Keratinocyte (primary cell): ENCODE results near the gene PRPF6. TPM values are rescaled to one million over a fixed set of nuclear protein-coding genes. Genes with fewer than 3 reads are reported as not detected.

Experiments used
- DNase-seq: peaks from one replicate; pipeline ENCODE4 v3.0.0-alpha.2; 2011; ENCODE audit warnings: low read depth, missing footprints, low spot score
- FAIRE-seq: peaks from 2 replicates; lab custom pipeline; 2011; peaks lifted over from hg19 to GRCh38; lab: Jason Lieb, UNC
- H2AFZ ChIP-seq: 2 replicates; pipeline ENCODE4 v1.6.0; 2012; ENCODE audit warnings: low read length, control low read depth, inconsistent platforms; ENCODE audit not compliant: control insufficient read depth
- H3K27ac ChIP-seq: 2 replicates; pipeline ENCODE4 v1.5.1; 2011; ENCODE audit warnings: low read length; ENCODE audit not compliant: control insufficient read depth, insufficient read depth
- H3K27me3 ChIP-seq: 3 replicates; pipeline ENCODE4 v1.6.0; 2011; ENCODE audit warnings: low read length; ENCODE audit not compliant: control insufficient read depth, insufficient read depth; ENCODE audit errors: extremely low read depth
- H3K36me3 ChIP-seq, 2 experiments: 2 replicates in 1 of 2; 3 replicates in 1 of 2; pipeline ENCODE4 v1.5.1; 2011; ENCODE audit warnings: low read length in 2 of 2, mild to moderate bottlenecking in 1 of 2; ENCODE audit not compliant: control insufficient read depth in 2 of 2, insufficient read depth in 2 of 2; ENCODE audit errors: extremely low read depth in 1 of 2
- H3K4me1 ChIP-seq: 3 replicates; pipeline ENCODE4 v1.5.1; 2011; ENCODE audit warnings: low read length; ENCODE audit not compliant: control insufficient read depth, insufficient read depth; ENCODE audit errors: extremely low read depth
- H3K4me2 ChIP-seq: 3 replicates; pipeline ENCODE4 v1.6.0; 2011; ENCODE audit warnings: low read depth, low read length; ENCODE audit not compliant: control insufficient read depth, insufficient read depth; ENCODE audit errors: extremely low read depth
- H3K4me3 ChIP-seq, 3 experiments: fragments of 200-600 bp in 1 of 3; sonication (generic) in 1 of 3; 2 replicates in 2 of 3; 3 replicates in 1 of 3; pipeline ENCODE4 v1.5.1; 2011 to 2016; ENCODE audit warnings: low read length in 3 of 3, mild to moderate bottlenecking in 3 of 3, control low read depth in 2 of 3, inconsistent platforms in 1 of 3, low read depth in 1 of 3, mixed read lengths in 1 of 3, mixed run types in 1 of 3, moderate library complexity in 1 of 3; ENCODE audit not compliant: control insufficient read depth in 2 of 3, insufficient read depth in 2 of 3; ENCODE audit errors: extremely low read depth in 1 of 3
- H3K79me2 ChIP-seq: 2 replicates; pipeline ENCODE4 v1.6.0; 2012; ENCODE audit warnings: low read length; ENCODE audit not compliant: control insufficient read depth, insufficient read depth
- H3K9ac ChIP-seq: 3 replicates; pipeline ENCODE4 v1.6.0; 2011; ENCODE audit warnings: low read length; ENCODE audit not compliant: control insufficient read depth, insufficient read depth; ENCODE audit errors: extremely low read depth
- H3K9me1 ChIP-seq: 3 replicates; pipeline ENCODE4 v1.6.0; 2011; ENCODE audit warnings: low read length; ENCODE audit not compliant: control insufficient read depth, insufficient read depth; ENCODE audit errors: extremely low read depth
- H3K9me3 ChIP-seq: 2 replicates; pipeline ENCODE4 v1.5.1; 2012; ENCODE audit warnings: low read depth, low read length; ENCODE audit not compliant: control insufficient read depth
- H4K20me1 ChIP-seq: 3 replicates; pipeline ENCODE4 v1.6.0; 2011; ENCODE audit warnings: low read length; ENCODE audit not compliant: control insufficient read depth, insufficient read depth; ENCODE audit errors: extremely low read depth
- EZH2 ChIP-seq: IDR thresholded peaks from one replicate; pipeline ENCODE4 v1.6.1; 2012; ENCODE audit warnings: inconsistent platforms, mild to moderate bottlenecking, low read length, moderate library complexity
- dilution Hi-C: fragments of 300-500 bp; cut with MboI; formaldehyde crosslinking; loops from one replicate; pipeline ENCODE4 v1.7.0; 2020; ENCODE audit warnings: low sequenced_read_pairs; ENCODE audit not compliant: extremely low pct_ligation_motif_present
- polyA plus RNA-seq, 5 experiments: library from polyadenylated mRNA; depleted of rRNA in 3 of 5; stranded (reverse) in 3 of 5; stranded (forward) in 1 of 5; unstranded in 1 of 5; fragments of >200 nt; gene quantifications; 1 replicate in 1 of 5; 2 replicates in 3 of 5; 3 replicates in 1 of 5; pipeline versions ENCODE4 v1.2.1 to v1.2.3, GENCODE V29; 2011 to 2012; ENCODE audit warnings: missing spikeins in 2 of 5, low read depth in 1 of 5, low replicate concordance in 1 of 5
- TF ChIP-seq, protein P1 (sequence below), 3 experiments: IDR thresholded peaks in 1 of 3; conservative IDR thresholded peaks in 1 of 3; optimal IDR thresholded peaks in 1 of 3; 2 replicates in 2 of 3; 3 replicates in 1 of 3; pipeline versions ENCODE3 to v1.5.1; 2011; ENCODE audit warnings: low read length in 3 of 3, mild to moderate bottlenecking in 3 of 3, moderate library complexity in 2 of 3, control low read depth in 1 of 3, inconsistent platforms in 1 of 3; ENCODE audit not compliant: insufficient read depth in 2 of 3; ENCODE audit errors: extremely low read depth in 1 of 3

PRPF6 gene
- polyA plus RNA-seq, 1 donor (not counting 4 experiments of a cell fraction or from before 2014, with no cell fraction given), result 30.5 TPM

- no peak overlapping the region for H3K27ac ChIP-seq
Observed at GRCh38 chr20:64074184-64074789, 93.4 kb downstream of the PRPF6 start.

GRCh38 chr20:64074963-64075362 lies 94.0 kb downstream of the PRPF6 start:
- Histone ChIP-seq H3K4me1 (peaks cover 13% of the 10 kb centered on the region), H3K9me3 (no peaks in the 10 kb centered on the region), H3K9ac (no peak overlapping the region), H3K27me3 (no peaks in the 10 kb centered on the region), H3K79me2 (peaks cover 2% of the 10 kb centered on the region), H3K9me1 (no peaks in the 10 kb centered on the region), H3K36me3 (peaks cover 0 to 10% of the 10 kb centered on the region in 2 experiments), H3K4me3 (no peak overlapping the region), H2AFZ (no peak overlapping the region), H4K20me1 (no peaks in the 10 kb centered on the region), H3K4me2 (no peak overlapping the region), H3K27ac (no peak overlapping the region)
- DNase-seq (no peak), FAIRE-seq (no peak)
- TF ChIP-seq EZH2, result no peak
- dilution Hi-C loops, result no loop called here

More at GRCh38 chr20:64074184-64074789, 93.4 kb downstream of the PRPF6 start:
- H3K4me1 ChIP-seq, result peaks cover 13% of the 10 kb centered on the region
- no peak for DNase-seq
- H4K20me1 ChIP-seq, result no peaks in the 10 kb centered on the region
- TF ChIP-seq EZH2, result no peak
- TF ChIP-seq, protein P1, sequence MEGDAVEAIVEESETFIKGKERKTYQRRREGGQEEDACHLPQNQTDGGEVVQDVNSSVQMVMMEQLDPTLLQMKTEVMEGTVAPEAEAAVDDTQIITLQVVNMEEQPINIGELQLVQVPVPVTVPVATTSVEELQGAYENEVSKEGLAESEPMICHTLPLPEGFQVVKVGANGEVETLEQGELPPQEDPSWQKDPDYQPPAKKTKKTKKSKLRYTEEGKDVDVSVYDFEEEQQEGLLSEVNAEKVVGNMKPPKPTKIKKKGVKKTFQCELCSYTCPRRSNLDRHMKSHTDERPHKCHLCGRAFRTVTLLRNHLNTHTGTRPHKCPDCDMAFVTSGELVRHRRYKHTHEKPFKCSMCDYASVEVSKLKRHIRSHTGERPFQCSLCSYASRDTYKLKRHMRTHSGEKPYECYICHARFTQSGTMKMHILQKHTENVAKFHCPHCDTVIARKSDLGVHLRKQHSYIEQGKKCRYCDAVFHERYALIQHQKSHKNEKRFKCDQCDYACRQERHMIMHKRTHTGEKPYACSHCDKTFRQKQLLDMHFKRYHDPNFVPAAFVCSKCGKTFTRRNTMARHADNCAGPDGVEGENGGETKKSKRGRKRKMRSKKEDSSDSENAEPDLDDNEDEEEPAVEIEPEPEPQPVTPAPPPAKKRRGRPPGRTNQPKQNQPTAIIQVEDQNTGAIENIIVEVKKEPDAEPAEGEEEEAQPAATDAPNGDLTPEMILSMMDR (optimal IDR thresholded peaks at IDR 0.05 in 1 of 3, IDR thresholded peaks at IDR 0.05 in 1 of 3, conservative IDR thresholded peaks at IDR 0.05 in 1 of 3; ENCODE audit: extremely low read depth in 1 of 3, insufficient read depth in 2 of 3, low read length in 3 of 3), result no peak
- no peaks in the 10 kb centered on the region for H3K9me3 ChIP-seq
- no peak overlapping the region for H2AFZ ChIP-seq
- no peaks in the 10 kb centered on the region for H3K9me1 ChIP-seq
- no peaks in the 10 kb centered on the region for H3K27me3 ChIP-seq
- H3K79me2 ChIP-seq, result peaks cover 2% of the 10 kb centered on the region
- no peak overlapping the region for H3K9ac ChIP-seq
- H3K4me3 ChIP-seq, result no peak overlapping the region
- FAIRE-seq, result no peak
- peaks cover 0 to 10% of the 10 kb centered on the region in 2 experiments for H3K36me3 ChIP-seq
- H3K4me2 ChIP-seq, result no peak overlapping the region
- dilution Hi-C loops, result no loop called here

GRCh38 chr20:64075556-64075955 lies 94.6 kb downstream of the PRPF6 start:
- Histone ChIP-seq H4K20me1 (no peaks in the 10 kb centered on the region), H2AFZ (no peak overlapping the region), H3K4me1 (peaks cover 13% of the 10 kb centered on the region), H3K4me3 (no peak overlapping the region), H3K9ac (no peak overlapping the region), H3K27me3 (no peaks in the 10 kb centered on the region), H3K27ac (no peak overlapping the region), H3K9me1 (no peaks in the 10 kb centered on the region), H3K79me2 (peaks cover 2% of the 10 kb centered on the region), H3K36me3 (peaks cover 0 to 10% of the 10 kb centered on the region in 2 experiments), H3K9me3 (no peaks in the 10 kb centered on the region), H3K4me2 (no peak overlapping the region)
- DNase-seq, result no peak
- dilution Hi-C loops, result no loop called here
- no peak for TF ChIP-seq EZH2
- TF ChIP-seq, protein P1 (optimal IDR thresholded peaks at IDR 0.05 in 1 of 3, IDR thresholded peaks at IDR 0.05 in 1 of 3, conservative IDR thresholded peaks at IDR 0.05 in 1 of 3; ENCODE audit: extremely low read depth in 1 of 3, insufficient read depth in 2 of 3, low read length in 3 of 3), result no peak
- FAIRE-seq, result no peak
